Putamen (tissue), 1 donor: ENCODE results near the gene TRDN.
"Not testable (repeated sequence)": the region's sequence is repeated elsewhere in the genome, so short reads cannot be mapped to it uniquely, and the experiment has no call there.

Experiments used
- DNase-seq: peaks from one replicate; pipeline ENCODE4 v3.0.0-alpha.2; 2016; ENCODE audit warnings: low spot score

Gene TRDN

DNA sequence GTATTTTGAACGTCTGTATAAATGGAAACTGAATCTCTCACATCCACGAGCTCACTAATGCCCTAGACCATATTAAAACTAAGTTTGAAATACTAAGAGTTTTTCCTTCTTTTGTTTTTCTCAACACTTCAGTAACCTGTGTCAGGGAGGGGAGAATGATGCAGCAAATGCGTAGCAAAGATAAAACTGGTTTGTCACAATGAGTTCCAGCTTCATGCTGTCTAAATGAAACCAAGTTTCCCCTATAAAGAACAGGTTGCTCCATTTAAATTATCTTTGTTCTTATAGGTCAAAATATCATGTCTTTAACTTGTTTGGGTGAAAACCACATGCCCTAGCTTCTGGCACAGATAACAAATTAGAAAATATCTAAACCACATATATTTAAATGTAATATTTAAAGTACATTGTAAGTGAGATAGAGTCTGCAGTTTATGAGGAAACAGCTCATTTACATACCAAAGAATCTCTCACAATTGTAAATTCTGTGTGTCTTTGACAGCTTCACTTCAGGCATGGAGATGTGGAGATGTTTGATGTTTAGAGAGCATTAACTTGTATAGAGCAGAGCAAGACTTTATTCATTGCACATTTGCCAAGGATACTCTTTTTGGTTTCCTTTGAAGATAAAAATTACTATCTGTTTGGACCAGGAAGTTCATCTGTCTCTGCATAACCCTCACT lies 7.3 kb downstream of the TRDN start:
- no peak for DNase-seq

DNA sequence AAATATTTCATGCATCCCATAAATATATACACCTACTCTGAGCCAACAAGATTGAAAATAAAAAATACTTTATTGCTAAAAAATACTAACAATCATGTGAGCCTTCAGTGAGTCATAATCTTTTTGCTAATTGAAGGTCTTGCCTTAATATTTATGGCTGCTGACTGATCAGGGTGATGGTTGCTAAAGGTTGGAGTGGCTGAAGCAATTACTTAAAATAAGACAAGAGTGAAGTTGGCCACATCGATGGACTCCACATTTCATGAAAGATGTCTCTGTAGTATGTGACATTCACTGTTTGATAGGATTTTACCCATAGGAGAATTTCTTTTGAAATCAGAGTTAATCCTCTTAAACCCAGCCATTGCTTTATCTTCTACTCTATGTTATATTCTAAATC lies 11.1 kb downstream of the TRDN start:
- no peak for DNase-seq

DNA sequence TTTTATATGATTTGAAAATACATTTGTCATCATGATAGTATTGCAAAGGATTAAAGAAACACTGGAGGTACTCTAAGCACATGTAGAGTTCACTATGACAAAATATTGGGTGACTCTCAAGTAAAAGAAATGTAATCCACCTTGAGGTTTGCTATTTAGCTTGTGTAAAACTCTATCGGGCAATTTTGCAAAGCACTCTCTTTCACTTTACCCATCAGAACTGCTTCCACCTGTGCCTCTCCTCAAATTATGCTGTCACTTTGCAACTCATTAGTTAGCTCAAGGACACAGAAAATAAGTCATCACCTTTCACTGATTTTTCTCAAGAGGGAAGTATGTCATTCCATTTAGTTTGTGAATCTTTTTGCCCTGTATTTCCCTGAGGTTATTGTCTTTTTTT lies 14.0 kb downstream of the TRDN start:
- DNase-seq: no peak

DNA sequence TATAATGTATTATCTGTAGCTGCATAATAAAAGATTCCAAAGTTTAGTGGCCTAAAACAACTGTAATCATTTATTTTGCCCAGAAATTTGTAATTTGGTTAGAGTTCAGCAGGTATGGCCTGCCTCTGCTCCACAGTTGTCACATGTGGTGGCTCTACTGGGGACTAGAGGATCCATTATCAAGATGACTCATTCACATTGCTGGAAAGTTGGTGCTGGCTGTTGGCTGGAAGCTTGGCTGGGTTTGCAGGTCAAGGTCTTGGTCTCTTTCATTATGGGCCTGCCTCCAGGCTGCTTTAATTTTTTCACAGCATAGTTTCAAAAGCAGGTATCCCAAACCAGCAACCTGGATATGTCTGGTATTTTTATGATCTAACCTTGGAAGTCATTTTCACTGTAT lies 17.6 kb downstream of the TRDN start:
- no peak for DNase-seq

DNA sequence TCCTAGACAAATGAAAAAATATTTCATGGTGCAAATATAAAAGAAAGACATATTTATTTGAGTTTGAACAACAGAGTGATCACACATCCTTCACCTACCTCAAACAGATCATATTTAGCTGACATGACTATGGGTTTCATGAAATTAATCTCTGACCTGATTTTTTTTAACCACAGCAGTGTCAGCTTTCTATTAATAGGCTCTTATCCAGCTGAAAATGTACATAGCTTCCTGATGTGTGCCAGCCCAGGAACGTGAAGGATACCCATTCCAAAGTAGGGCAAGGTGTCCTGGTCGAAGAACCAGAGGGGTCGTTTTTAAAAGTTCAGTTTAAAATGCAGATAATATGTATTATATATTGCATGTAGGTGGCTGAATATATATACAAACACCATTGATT lies 19.8 kb downstream of the TRDN start:
- no peak for DNase-seq

DNA sequence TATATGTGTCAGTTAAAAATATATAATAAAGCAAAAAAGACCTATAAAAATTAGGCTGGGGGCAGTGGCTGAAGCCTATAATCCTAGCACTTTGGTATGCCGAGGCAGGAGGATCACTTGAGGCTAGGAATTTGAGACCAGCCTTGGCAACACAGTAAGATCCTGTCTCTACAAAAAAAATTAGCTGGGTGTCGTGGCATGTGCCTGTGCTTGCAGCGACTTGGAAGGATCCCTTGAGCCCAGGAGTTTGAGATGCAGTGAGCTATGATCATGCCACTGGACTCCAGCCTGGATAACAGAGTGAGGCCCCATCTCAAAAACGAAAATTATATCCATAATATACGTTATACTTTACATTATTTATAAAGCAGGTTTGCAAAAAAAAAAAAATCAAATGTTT lies 20.7 kb downstream of the TRDN start:
- no peak for DNase-seq

DNA sequence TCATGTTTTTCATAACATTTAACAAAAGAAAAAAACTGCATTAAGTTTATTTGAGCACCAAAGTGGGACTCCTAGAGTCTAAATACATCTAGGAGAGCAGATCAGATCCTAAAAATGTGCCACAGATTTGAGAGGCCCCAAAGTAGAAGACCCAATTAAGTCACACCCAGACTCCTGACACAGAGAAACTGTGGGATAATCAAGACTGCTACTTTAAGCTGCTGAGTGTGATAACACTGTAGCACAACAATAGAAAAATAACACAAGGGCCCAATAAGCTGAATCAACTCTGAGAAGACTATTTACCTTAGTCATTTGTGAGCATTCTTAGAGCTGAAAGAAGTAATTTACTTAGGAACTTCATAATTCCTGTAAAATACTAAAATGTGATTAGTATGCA lies 26.0 kb downstream of the TRDN start:
- no peak for DNase-seq

DNA sequence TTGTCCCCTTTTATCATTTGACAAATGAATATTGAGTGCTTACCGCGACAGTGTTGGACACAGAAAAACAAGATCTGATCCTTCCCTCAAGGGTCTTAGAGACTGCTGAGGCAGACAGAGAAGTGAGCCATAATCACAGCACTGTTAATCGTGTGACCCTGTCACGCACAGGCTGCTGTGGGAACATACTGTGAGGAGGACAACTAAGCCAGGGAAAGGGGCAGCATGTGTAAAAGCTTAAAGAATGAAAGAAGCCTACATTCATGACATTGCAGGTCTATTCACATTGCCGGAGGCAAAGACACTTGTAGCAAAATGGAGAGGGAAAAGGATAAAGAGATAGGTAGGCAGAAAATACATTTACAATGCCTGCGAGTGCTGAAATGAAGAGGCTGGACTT lies 32.7 kb downstream of the TRDN start:
- DNase-seq: no peak

DNA sequence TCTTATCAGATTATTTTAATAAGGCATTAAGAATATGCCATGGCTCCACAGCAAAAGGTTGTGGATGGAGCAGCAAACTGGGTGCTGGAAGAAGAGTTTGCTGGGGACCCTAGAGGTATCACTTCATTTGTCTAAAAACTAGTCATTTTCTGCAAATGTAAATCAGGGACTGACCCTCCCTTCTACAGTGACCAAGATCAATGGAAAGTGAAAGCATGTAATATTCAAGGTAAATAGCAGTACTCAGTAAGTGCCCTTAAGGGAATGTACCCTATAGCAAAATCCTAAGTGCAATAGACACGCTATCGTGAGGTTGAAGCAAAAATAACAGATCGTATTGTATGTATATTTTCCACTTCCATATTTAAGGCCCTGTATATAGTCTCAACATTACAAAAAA lies 38.7 kb downstream of the TRDN start:
- DNase-seq: no peak

DNA sequence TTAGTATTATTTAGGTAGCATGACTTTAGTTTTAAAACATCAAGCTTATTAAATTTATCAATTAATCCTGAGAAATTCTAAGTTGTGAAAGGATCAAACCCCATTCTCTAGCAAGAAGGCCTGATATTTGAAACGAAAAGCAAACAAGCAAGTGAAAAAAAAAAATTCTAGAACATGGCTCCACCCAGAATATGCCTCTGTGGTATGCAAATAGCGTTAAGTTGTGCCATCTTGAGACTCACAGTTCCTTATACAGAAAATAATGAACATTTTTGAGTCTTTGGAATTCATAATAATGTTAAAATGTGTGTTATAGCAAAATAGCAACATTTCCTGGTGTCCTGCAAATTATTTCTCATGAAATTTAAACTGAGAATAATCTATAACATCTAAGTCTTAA lies 42.0 kb downstream of the TRDN start:
- DNase-seq: no peak

DNA sequence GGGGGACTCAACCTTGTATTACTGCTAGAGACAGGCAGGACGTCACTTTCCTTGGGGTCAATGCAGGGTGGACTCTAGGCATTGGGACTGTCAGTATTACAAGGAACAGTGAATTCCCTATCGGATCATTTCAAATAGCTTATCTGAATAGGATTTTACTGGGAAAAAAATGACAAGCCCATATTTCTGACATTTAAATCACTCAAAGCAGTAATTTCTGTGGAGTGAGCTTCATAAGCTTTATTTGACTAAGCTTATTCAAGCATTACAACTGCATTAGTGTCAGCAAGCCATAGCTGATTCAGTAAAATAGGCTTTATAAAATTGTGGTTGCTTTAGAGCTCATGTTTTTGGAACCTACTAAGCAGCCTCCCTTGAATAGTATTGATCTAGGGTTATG lies 44.3 kb downstream of the TRDN start:
- no peak for DNase-seq

DNA sequence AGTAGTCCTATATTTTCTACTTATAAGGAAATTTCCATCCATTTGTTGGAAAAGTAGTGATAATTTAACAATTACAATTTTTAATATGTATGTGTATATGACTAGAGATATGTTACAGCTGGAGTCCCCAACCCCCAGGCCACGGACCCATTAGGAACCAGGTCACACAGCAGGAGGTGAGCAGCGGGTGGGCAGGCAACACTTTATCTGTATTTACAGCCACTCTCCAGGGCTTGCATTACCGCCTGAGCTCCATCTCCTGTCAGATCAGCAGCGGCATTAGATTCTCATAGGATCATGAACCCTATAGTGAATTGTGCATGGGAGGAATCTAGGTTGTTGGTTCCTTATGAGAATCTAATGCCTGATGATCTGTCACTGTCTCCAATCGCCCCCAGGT lies 46.8 kb downstream of the TRDN start:
- DNase-seq: no peak

DNA sequence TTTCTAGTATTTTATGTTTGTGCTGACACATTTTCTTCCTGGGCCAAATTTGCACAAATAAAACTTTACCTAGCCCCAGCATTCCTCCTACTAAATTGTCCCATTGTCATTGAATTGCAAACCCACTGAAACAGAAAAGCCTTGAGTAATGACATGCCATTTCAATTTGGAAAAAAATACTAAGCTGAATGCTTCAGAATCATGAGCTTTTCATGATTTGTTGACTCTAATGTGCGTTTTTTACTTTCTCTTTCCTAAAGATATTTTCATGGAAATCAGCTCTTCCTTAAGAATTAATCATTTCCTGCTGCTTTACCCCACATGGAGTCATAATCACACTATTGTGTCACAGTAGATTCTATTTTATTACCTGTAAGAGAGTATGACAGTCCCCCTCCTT lies 47.4 kb downstream of the TRDN start:
- DNase-seq: no peak

DNA sequence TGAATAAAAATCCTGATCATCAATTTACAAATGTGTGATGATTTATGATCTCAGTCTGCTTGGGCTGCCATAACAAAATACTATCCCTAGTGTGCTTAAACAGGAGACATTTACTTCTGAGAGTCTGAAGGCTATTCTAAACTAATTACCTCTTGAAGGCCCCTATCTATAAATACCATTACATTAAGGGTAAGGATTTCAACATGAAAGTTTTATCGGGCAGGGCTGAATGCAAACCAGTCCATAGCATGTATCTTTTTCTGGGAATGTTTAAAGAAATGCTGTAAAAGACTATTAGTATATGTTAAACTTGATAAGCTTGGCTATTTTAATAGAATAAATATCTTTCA lies 48.2 kb downstream of the TRDN start:
- DNase-seq: no peak

DNA sequence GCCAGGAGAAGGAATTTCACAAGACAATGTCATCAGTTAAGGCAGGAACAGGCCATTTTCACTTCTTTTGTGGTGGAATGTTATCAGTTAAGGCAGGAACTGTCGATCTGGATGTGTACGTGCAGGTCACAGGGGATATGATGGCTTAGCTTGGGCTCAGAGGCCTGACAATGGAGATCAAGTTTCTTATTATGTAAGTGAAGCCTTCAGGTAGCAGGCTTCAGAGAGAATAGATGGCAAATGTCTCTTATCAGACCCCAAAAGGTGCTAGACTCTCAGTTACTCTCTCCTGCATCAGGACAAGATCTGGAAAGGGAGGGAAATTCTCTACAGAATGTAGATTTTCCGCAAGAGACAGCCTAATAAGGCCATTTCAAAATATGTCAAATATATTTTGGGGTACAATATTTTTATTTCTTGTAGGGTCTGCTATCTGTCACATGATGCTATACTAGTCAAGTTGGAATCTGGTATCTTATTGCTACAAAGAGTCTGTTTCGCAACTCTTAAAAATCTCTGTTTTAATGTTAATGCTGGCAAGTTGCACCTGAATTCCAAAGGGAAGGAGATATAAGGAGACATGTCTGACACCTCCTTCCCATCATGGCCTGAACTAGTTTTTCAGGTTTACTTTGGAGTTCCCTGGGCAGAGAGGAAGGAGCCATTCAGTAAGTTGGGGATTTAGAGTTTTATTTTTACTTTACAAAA lies 48.8 kb downstream of the TRDN start:
- no peak for DNase-seq

DNA sequence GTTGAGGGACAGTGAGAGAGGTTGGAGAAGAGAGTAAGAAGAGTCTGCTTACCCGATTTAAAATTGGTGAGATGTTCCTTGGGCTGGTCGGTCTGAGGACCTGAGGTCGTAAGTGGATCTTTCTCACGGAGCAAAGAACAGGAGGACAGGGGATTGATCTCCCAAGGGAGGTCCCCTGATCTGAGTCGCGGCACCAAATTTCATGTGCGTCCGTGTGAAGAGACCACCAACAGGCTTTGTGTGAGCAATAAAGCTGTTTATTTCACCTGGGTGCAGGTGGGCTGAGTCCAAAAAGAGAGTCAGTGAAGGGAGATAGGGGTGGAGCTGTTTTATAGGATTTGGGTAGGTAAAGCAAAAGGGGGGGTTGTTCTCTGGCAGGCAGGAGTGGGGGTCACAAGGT lies 49.3 kb downstream of the TRDN start:
- DNase-seq: not testable (repeated sequence)

DNA sequence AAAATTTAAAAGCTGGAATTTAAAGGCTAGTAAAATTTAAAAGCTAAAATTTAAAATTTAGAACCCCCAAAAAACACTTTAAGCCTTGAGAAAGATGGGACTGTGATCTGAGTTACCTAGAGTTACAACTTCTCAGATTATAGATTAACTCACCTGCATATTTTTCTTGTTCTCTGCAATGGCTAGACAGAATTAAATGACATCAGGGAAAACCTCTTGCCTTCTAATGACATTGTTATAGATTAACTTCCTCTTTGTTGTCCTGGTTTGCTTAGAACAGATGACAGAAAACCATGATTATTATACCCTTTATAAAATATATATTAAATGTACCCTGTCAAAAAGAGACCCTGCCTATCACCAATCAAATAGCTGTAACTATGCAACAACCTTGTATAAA lies 56.4 kb downstream of the TRDN start:
- DNase-seq: no peak

DNA sequence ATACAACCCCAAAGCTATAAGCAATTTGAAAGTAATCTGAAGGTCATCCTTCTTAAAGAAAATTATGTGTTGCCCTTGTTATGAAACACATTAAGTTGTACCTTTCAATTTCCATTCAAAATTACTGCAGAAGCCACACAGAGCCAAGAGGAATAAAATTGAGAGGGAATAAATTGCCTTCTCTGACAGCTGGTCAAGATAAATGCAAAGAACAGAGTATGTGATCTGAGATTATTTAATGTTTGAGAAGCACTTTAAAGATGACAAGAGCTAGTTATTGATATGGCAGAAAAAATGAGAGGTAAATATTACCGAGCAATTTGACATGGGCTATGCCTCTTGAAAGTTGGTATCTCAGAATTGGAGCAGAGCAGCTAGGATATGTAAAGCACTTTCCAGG lies 61.6 kb downstream of the TRDN start:
- DNase-seq: no peak

DNA sequence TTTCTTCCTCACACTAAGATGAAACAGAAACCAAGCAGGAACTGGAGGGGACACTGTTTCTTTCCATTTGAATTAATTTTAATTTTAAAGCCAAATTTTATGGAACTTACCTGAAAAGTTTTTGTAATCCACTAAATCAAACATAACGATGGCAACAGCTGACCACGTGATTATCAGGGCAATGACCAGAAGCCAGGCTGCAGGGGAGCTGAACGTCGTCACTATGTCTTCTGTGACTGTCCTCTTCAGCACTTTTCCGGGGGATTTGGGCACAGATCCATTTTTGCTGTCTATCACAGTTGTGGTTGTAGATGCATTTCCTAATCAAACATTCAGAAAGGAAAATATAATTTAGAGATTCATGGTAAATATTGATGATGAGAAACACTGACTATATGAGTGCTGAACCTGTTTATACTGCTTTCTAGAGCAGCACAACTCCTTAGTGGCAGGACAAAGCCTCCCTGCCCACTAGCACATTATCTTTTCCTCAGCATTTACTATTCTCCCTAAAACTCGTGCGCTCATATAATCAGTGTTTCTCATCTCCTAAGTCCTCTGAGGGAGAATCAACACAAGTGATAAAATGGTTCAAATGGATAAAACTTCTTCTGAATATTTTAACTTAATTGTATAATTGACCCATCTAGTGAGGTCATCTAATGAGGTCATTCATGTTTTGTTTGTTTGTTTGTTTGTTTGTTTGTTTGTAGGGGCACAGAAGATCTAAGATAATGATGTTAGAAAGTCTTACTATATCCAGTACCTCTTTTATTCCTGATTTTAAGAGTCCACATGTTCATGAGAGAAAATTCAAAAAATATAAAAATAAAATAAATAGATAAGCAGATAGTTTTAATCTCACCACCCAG lies 65.7 kb downstream of the TRDN start:
- DNase-seq: no peak

DNA sequence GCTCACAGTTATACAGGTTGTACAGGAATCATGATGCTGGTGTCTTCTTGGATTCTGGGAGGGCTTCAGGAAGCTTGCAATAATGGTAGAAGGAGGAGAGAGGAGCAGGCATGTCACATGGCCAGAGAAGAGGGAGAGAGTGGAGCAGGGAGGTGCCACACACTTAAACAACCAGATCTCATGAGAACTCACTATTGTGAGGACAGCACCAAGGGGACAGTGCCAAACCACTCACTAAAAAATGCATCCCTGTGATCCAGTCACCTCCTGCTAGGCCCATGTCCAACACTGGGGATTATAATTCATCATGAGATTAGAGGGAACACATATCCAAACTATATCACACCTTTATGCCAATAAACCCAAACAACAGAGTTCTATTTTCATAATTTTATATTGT lies 67.2 kb downstream of the TRDN start:
- no peak for DNase-seq

DNA sequence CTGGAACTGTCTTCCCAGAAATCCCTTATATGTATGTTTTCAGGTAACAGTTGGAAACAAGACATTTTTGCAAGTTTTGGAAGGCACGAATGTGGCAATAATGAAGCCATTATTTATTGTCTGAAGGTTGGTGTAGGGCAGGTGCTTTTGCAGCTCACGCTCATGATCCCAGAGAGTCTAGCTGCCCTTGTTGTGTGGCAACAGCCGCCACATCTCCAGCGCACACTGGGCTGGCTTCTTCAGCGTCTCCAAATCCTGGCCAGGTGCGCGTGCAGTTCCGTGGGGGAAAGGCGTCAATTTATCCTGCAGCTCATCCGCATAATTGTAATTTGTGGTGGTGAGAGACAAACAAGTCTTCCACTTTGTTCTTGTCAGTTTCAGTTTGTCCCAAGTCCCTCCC lies 71.2 kb downstream of the TRDN start:
- no peak for DNase-seq

DNA sequence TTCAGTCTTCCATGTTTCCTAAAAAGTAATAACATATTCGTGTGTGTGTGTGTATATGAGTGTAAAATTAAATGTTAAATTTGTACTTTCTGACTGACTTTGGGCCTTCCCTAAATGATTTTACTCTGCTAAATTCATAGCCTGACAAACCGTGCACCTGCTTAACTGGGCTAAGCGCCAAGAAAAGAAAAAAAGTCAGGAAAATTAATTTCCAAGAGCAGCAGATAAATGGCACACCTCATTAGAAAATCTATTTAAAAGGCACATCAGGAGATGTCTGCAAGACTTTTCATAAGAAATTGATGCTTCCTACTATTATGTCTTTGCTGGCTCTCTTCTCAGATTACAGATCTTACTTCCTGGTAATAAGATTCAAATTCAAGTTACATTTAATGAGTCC lies 72.4 kb downstream of the TRDN start:
- DNase-seq: no peak

DNA sequence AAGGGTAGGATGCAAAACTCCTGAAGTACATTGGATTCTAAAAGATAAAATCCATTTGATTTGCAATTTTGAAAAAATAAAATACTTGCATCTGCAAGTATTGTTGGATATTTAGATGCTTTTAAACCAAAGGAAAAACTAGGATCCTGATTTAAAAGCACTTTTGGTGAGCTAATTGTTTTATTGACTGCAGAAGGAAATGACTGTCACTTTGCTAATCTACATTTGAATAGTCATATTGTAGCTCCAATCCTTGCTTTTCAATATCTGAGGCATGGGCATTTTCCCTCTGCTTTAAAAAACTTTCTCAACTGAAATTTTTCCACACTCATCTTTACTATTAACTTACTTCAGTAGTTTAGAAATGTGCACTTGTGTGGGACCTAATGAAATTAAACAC lies 74.1 kb downstream of the TRDN start:
- DNase-seq: no peak
